T-helper 2 cell treated with Interferon-gamma antibody and Interleukin-4, amounts not matched to agents 5 μg/mL and 100 μg/mL, for 36 hours (primary cell): Measurements from ENCODE around the gene OASL.

Experiments used
- DNase-seq: peaks from one replicate; pipeline ENCODE4 v3.0.0; 2021; ENCODE audit warnings: low spot score
- H3K27ac Mint-ChIP-seq: one replicate; pipeline ENCODE4 v1.8.0; 2021; ENCODE audit warnings: mild to moderate bottlenecking, mixed read lengths
- H3K27me3 Mint-ChIP-seq: one replicate; pipeline ENCODE4 v1.8.0; 2021; ENCODE audit warnings: low read depth, mixed read lengths
- H3K36me3 Mint-ChIP-seq: one replicate; pipeline ENCODE4 v1.8.0; 2021; ENCODE audit warnings: low read depth, mixed read lengths
- H3K4me1 Mint-ChIP-seq: one replicate; pipeline ENCODE4 v1.8.0; 2021; ENCODE audit warnings: low read depth, mixed read lengths
- H3K4me3 Mint-ChIP-seq: one replicate; pipeline ENCODE4 v1.8.0; 2022; ENCODE audit warnings: mild to moderate bottlenecking, moderate library complexity, mixed read lengths
- H3K9me3 Mint-ChIP-seq: one replicate; pipeline ENCODE4 v1.8.0; 2021; ENCODE audit warnings: mixed read lengths

Gene OASL

GRCh38 chr12:120980800-120981368 lies 58.2 kb downstream of the OASL start:
- DNase-seq: no peak
- H3K36me3 Mint-ChIP-seq: no peaks in the 10 kb centered on the region
- no peak overlapping the region for H3K4me3 Mint-ChIP-seq
- H3K9me3 Mint-ChIP-seq: no peaks in the 10 kb centered on the region
- H3K27me3 Mint-ChIP-seq: peaks cover 3% of the 10 kb centered on the region
- H3K4me1 Mint-ChIP-seq: no peaks in the 10 kb centered on the region
- H3K27ac Mint-ChIP-seq: no peak overlapping the region

- Mint-ChIP-seq H3K9me3 (no peaks in the 10 kb centered on the region), H3K27me3 (peaks cover 3% of the 10 kb centered on the region), H3K4me3 (no peak overlapping the region), H3K27ac (no peak overlapping the region), H3K36me3 (no peaks in the 10 kb centered on the region), H3K4me1 (no peaks in the 10 kb centered on the region)
- no peak for DNase-seq
Observed at GRCh38 chr12:120979862-120980696, 59.0 kb downstream of the OASL start.

GRCh38 chr12:120979220-120979861 lies 59.7 kb downstream of the OASL start:
- no peaks in the 10 kb centered on the region for H3K36me3 Mint-ChIP-seq
- no peaks in the 10 kb centered on the region for H3K4me1 Mint-ChIP-seq
- no peak overlapping the region for H3K4me3 Mint-ChIP-seq
- no peak for DNase-seq
- no peaks in the 10 kb centered on the region for H3K9me3 Mint-ChIP-seq
- H3K27ac Mint-ChIP-seq: no peak overlapping the region
- peaks cover 3% of the 10 kb centered on the region for H3K27me3 Mint-ChIP-seq

GRCh38 chr12:120978296-120979219 lies 60.5 kb downstream of the OASL start, which contains the start of gene HNF1A:
HNF1A (plus strand) TSS chr12:120978543; CDS start chr12:120978769, 226 bp downstream.
- H3K27me3 Mint-ChIP-seq: no peaks in the 10 kb centered on the region
- H3K27ac Mint-ChIP-seq: no peak within 1 kb of the TSS
- no peaks in the 10 kb centered on the region for H3K9me3 Mint-ChIP-seq
- DNase-seq: no peak
- no peak within 1 kb of the TSS for H3K4me3 Mint-ChIP-seq
- no peaks in the 10 kb centered on the region for H3K36me3 Mint-ChIP-seq
- H3K4me1 Mint-ChIP-seq: no peaks in the 10 kb centered on the region

GRCh38 chr12:120977531-120978295 lies 61.3 kb downstream of the OASL start:
- Mint-ChIP-seq H3K9me3 (no peaks in the 10 kb centered on the region), H3K4me3 (no peak overlapping the region), H3K36me3 (no peaks in the 10 kb centered on the region), H3K27ac (no peak overlapping the region), H3K4me1 (no peaks in the 10 kb centered on the region), H3K27me3 (no peaks in the 10 kb centered on the region)
- DNase-seq: no peak

- DNase-seq: no peak
Observed at GRCh38 chr12:120972870-120973543, 66.0 kb downstream of the OASL start.

GRCh38 chr12:120971299-120972180 lies 67.5 kb downstream of the OASL start:
- H3K27me3 Mint-ChIP-seq: no peaks in the 10 kb centered on the region
- peaks cover 6% of the 10 kb centered on the region for H3K4me1 Mint-ChIP-seq
- H3K27ac Mint-ChIP-seq: peak overlapping the region; percentile 22
- no peaks in the 10 kb centered on the region for H3K9me3 Mint-ChIP-seq
- H3K36me3 Mint-ChIP-seq: no peaks in the 10 kb centered on the region
- H3K4me3 Mint-ChIP-seq: no peak overlapping the region
- DNase-seq: peak; percentile 39

More at GRCh38 chr12:120972870-120973543, 66.0 kb downstream of the OASL start:
- H3K4me1 Mint-ChIP-seq: peaks cover 6% of the 10 kb centered on the region
- no peaks in the 10 kb centered on the region for H3K27me3 Mint-ChIP-seq
- no peaks in the 10 kb centered on the region for H3K36me3 Mint-ChIP-seq
- H3K9me3 Mint-ChIP-seq: no peaks in the 10 kb centered on the region
- peak overlapping the region; percentile 27 for H3K27ac Mint-ChIP-seq
- no peak overlapping the region for H3K4me3 Mint-ChIP-seq

GRCh38 chr12:120970310-120970709 lies 68.7 kb downstream of the OASL start:
- Mint-ChIP-seq H3K27me3 (no peaks in the 10 kb centered on the region), H3K27ac (no peak overlapping the region), H3K4me1 (peaks cover 6% of the 10 kb centered on the region), H3K36me3 (no peaks in the 10 kb centered on the region), H3K4me3 (no peak overlapping the region), H3K9me3 (no peaks in the 10 kb centered on the region)
- no peak for DNase-seq
